ENCODE measurements around the gene ERLEC1. TPM values are rescaled to one million over a fixed set of nuclear protein-coding genes. Genes with fewer than 3 reads are reported as not detected.

The ERLEC1 gene
- total RNA-seq, 4 donors from 2014 or later, result 39.1 to 55.5 (median 46.2) TPM

- TF ChIP-seq CTCF (IDR thresholded peaks at IDR 0.05; ENCODE audit: low read depth), result no peak
These were observed 15.8 kb downstream of the ERLEC1 start for GRCh38 chr2:53802617-53803151.

GRCh38 chr2:53811601-53812000 lies 24.8 kb downstream of the ERLEC1 start:
- no peak for TF ChIP-seq CTCF (IDR thresholded peaks at IDR 0.05; ENCODE audit: low read depth)

- no peak for TF ChIP-seq CTCF (IDR thresholded peaks at IDR 0.05; ENCODE audit: low read depth)
These were observed 26.3 kb downstream of the ERLEC1 start for GRCh38 chr2:53813151-53813550.

- no peak for TF ChIP-seq CTCF (IDR thresholded peaks at IDR 0.05; ENCODE audit: low read depth)
These were observed 32.1 kb downstream of the ERLEC1 start for GRCh38 chr2:53818854-53819435.

GRCh38 chr2:53819634-53820033 lies 32.8 kb downstream of the ERLEC1 start:
- no peak for TF ChIP-seq CTCF (IDR thresholded peaks at IDR 0.05; ENCODE audit: low read depth)

GRCh38 chr2:53820048-53820447 lies 33.2 kb downstream of the ERLEC1 start:
- no peak for TF ChIP-seq CTCF (IDR thresholded peaks at IDR 0.05; ENCODE audit: low read depth)

- no peak for TF ChIP-seq CTCF (IDR thresholded peaks at IDR 0.05; ENCODE audit: low read depth)
These were observed 33.9 kb downstream of the ERLEC1 start for GRCh38 chr2:53820711-53821110.

Data from subcutaneous adipose tissue (tissue), 4 donors.